T-cell (primary cell): ENCODE results near the gene MPZL2. TPM values are rescaled to one million over a fixed set of nuclear protein-coding genes. Genes with fewer than 3 reads are reported as not detected.
A peak's percentile ranks its signal among the peaks of the same experiment; 100 is the strongest.

Source experiments
- ATAC-seq, 4 experiments: fragments of 200-7000 bp in 3 of 4; fragments of 150-1000 bp in 1 of 4; cut with Tn5 transposase; replicated peaks in 1 of 4; 1 replicate in 3 of 4; 2 replicates in 1 of 4; pipeline ENCODE4 v1.10.0; 2021; ENCODE audit warnings: moderate library complexity in 3 of 4, mild to moderate bottlenecking in 2 of 4, moderate number of reproducible peaks in 1 of 4
- CTCF ChIA-PET, 2 donors: fragments of 300-600 bp; sonication (Branson Sonifier 250); formaldehyde crosslinking; loops; one replicate each; lab custom pipeline; 2022; ENCODE audit warnings: antibody characterized with exemption in 2 of 2; lab: Charles Lee
- POLR2A ChIA-PET, 2 donors: fragments of 300-600 bp; sonication (Branson Sonifier 250); formaldehyde crosslinking; loops; one replicate each; lab custom pipeline; 2022; ENCODE audit warnings: antibody characterized with exemption in 2 of 2; lab: Charles Lee
- DNase-seq, 35 experiments: peaks; one replicate each; pipeline versions ENCODE4 v3.0.0 to v3.0.0-alpha.2; 2013 to 2023
- H3K27ac ChIP-seq: one replicate; pipeline ENCODE4 v1.5.1; 2013; ENCODE audit warnings: low read length
- H3K27me3 ChIP-seq, 2 experiments: replicated peaks in 1 of 2; 1 replicate in 1 of 2; 2 replicates in 1 of 2; pipeline versions ENCODE4 v1.6.1 to v1.7.0; 2013; ENCODE audit warnings: low read length in 1 of 2, mixed read lengths in 1 of 2; ENCODE audit not compliant: control insufficient read depth in 2 of 2, insufficient read depth in 2 of 2; ENCODE audit errors: extremely low read depth in 1 of 2
- H3K36me3 ChIP-seq, 2 donors: 1 replicate in 1 of 2; 2 replicates in 1 of 2; pipeline versions ENCODE4 v1.6.1 to v1.7.0; 2013; ENCODE audit warnings: low read length in 1 of 2; ENCODE audit not compliant: control insufficient read depth in 2 of 2, insufficient read depth in 1 of 2; ENCODE audit errors: extremely low read depth in 1 of 2
- H3K4me1 ChIP-seq, 2 experiments: 1 replicate in 1 of 2; 2 replicates in 1 of 2; pipeline versions ENCODE4 v1.6.1 to v1.7.0; 2013; ENCODE audit warnings: low read length in 2 of 2, mixed read lengths in 1 of 2; ENCODE audit not compliant: insufficient read depth in 2 of 2, control insufficient read depth in 1 of 2; ENCODE audit errors: extremely low read depth in 1 of 2
- H3K4me3 ChIP-seq, 2 donors: 1 replicate in 1 of 2; 2 replicates in 1 of 2; pipeline versions ENCODE4 v1.5.1 to v1.7.0; 2013; ENCODE audit warnings: mild to moderate bottlenecking in 2 of 2, low read length in 1 of 2, moderate library complexity in 1 of 2; ENCODE audit not compliant: control insufficient read depth in 1 of 2; ENCODE audit errors: extremely low read depth in 1 of 2
- H3K9me3 ChIP-seq: 2 replicates; pipeline ENCODE4 v1.7.0; 2013
- H3K27ac Mint-ChIP-seq, 2 donors: one replicate each; pipeline ENCODE4 v1.8.0; 2020 to 2021; ENCODE audit warnings: mild to moderate bottlenecking in 2 of 2, mixed read lengths in 2 of 2
- H3K27me3 Mint-ChIP-seq, 2 donors: one replicate each; pipeline ENCODE4 v1.8.0; 2021 to 2022; ENCODE audit warnings: mixed read lengths in 2 of 2
- H3K36me3 Mint-ChIP-seq: one replicate; pipeline ENCODE4 v1.8.0; 2021; ENCODE audit warnings: mixed read lengths
- H3K4me1 Mint-ChIP-seq, 3 donors: one replicate each; pipeline ENCODE4 v1.8.0; 2020 to 2022; ENCODE audit warnings: mixed read lengths in 3 of 3, mild to moderate bottlenecking in 1 of 3
- H3K4me3 Mint-ChIP-seq, 3 donors: one replicate each; pipeline ENCODE4 v1.8.0; 2020 to 2022; ENCODE audit warnings: mild to moderate bottlenecking in 3 of 3, mixed read lengths in 3 of 3, moderate library complexity in 3 of 3
- H3K9me3 Mint-ChIP-seq, 3 donors: one replicate each; pipeline ENCODE4 v1.8.0; 2020 to 2022; ENCODE audit warnings: mixed read lengths in 3 of 3
- WGBS: methylation state at CpG from one replicate; pipeline ENCODE4 v1.1.5; 2013; ENCODE audit warnings: missing lambda C conversion rate; ENCODE audit not compliant: insufficient coverage; 5-methylcytosine and 5-hydroxymethylcytosine counted together
- total RNA-seq, 35 experiments: library from RNA in 6 of 35; stranded (reverse) in 6 of 35; fragments of 120-200 nt in 1 of 35; gene quantifications; one replicate each; pipeline versions ENCODE4 v1.2.1 to v1.2.4 and lab custom pipeline; 2013 to 2026

MPZL2 gene
- total RNA-seq, 5 donors from 2014 or later (not counting 1 experiment from before 2014, with no cell fraction given) = 0.85 to 5.6 (median 2.0) TPM

- Mint-ChIP-seq H3K4me1 (peaks cover 46 to 66% (median 63%) of the 10 kb centered on the region in 3 donors), H3K9me3 (no peaks in the 10 kb centered on the region), H3K36me3 (peaks cover 56% of the 10 kb centered on the region), H3K27me3 (no peaks in the 10 kb centered on the region), H3K27ac (peak overlapping the region; percentile 28 to 71), H3K4me3 (no peak overlapping the region)
- no peaks in the 10 kb centered on the region for H3K9me3 ChIP-seq
- H3K27ac ChIP-seq = no peak overlapping the region
- ChIA-PET CTCF (interaction anchor here (1.0 to 1.9 kb wide), 2 partner anchors 10 to 11 kb away, joined by 3 to 10 read pairs; no protein-coding TSS in a partner anchor), POLR2A (interaction anchor here in 1 of 2 donors (0.6 kb wide), 1 partner anchor 79 kb away, joined by 3 read pairs; no protein-coding TSS in a partner anchor)
- H3K27me3 ChIP-seq = no peaks in the 10 kb centered on the region
- ATAC-seq (no peak), DNase-seq (no peak)
- peaks cover 0 to 61% of the 10 kb centered on the region in 2 donors for H3K36me3 ChIP-seq
- no peak overlapping the region for H3K4me3 ChIP-seq
- no CpG with 5 or more reads among the region's 3 CpGs for WGBS
- H3K4me1 ChIP-seq = peaks cover 37% of the 10 kb centered on the region in 2 experiments
These were observed 55.1 kb downstream of the MPZL2 start for GRCh38 chr11:118209033-118209432.

- ATAC-seq (no peak), DNase-seq (no peak)
- peak overlapping the region; percentile 66 for H3K27ac ChIP-seq
- no peak overlapping the region for H3K4me3 ChIP-seq
- no peaks in the 10 kb centered on the region for H3K27me3 ChIP-seq
- no CpG with 5 or more reads among the region's 2 CpGs for WGBS
- ChIA-PET CTCF (interaction anchor here in 1 of 2 donors (0.7 to 1.7 kb wide), 2 partner anchors 8 to 140 kb away, joined by 3 read pairs; no protein-coding TSS in a partner anchor), POLR2A (no interaction called here)
- peaks cover 37 to 43% of the 10 kb centered on the region in 2 experiments for H3K4me1 ChIP-seq
- Mint-ChIP-seq H3K9me3 (no peaks in the 10 kb centered on the region), H3K4me1 (peaks cover 26 to 47% (median 44%) of the 10 kb centered on the region in 3 donors), H3K36me3 (peaks cover 41% of the 10 kb centered on the region), H3K4me3 (peak overlapping the region in 1 of 3 donors; percentile 43), H3K27ac (peak overlapping the region in 1 of 2 donors; percentile 97), H3K27me3 (no peaks in the 10 kb centered on the region)
- H3K36me3 ChIP-seq = peaks cover 0 to 63% of the 10 kb centered on the region in 2 donors
- no peaks in the 10 kb centered on the region for H3K9me3 ChIP-seq
These were observed 57.0 kb downstream of the MPZL2 start for GRCh38 chr11:118207079-118207478.

- ATAC-seq (peak in 3 of 4 experiments; percentile 32 to 39 (median 38)), DNase-seq (peak in 1 of 35 experiments; percentile 24)
- Histone ChIP-seq H3K9me3 (no peaks in the 10 kb centered on the region), H3K36me3 (peaks cover 0 to 57% of the 10 kb centered on the region in 2 donors), H3K4me1 (peaks cover 42 to 48% of the 10 kb centered on the region in 2 experiments), H3K27ac (peak overlapping the region; percentile 66), H3K27me3 (no peaks in the 10 kb centered on the region), H3K4me3 (no peak overlapping the region)
- 13% methylated on average over 1 of the region's 1 CpG for WGBS
- peak overlapping the region; percentile 37 to 53 (median 43) for H3K4me3 Mint-ChIP-seq
- peak overlapping the region in 1 of 2 donors; percentile 97 for H3K27ac Mint-ChIP-seq
- CTCF ChIA-PET = interaction anchor here in 1 of 2 donors (0.7 to 1.7 kb wide), 2 partner anchors 8 to 141 kb away, joined by 3 read pairs; no protein-coding TSS in a partner anchor
- H3K27me3 Mint-ChIP-seq = no peaks in the 10 kb centered on the region
- peaks cover 35% of the 10 kb centered on the region for H3K36me3 Mint-ChIP-seq
- no peaks in the 10 kb centered on the region for H3K9me3 Mint-ChIP-seq
- POLR2A ChIA-PET = no interaction called here
- peaks cover 20 to 41% (median 38%) of the 10 kb centered on the region in 3 donors for H3K4me1 Mint-ChIP-seq
These were observed 57.6 kb downstream of the MPZL2 start for GRCh38 chr11:118206391-118207031.

GRCh38 chr11:118205606-118206378 lies 58.3 kb downstream of the MPZL2 start:
- H3K4me3 ChIP-seq = no peak overlapping the region
- ATAC-seq = no peak
- no peak for DNase-seq
- H3K4me3 Mint-ChIP-seq = peak overlapping the region; percentile 37 to 53 (median 43)
- peaks cover 0 to 54% of the 10 kb centered on the region in 2 donors for H3K36me3 ChIP-seq
- peaks cover 49 to 54% of the 10 kb centered on the region in 2 experiments for H3K4me1 ChIP-seq
- H3K27ac Mint-ChIP-seq = peak overlapping the region in 1 of 2 donors; percentile 97
- H3K9me3 Mint-ChIP-seq = no peaks in the 10 kb centered on the region
- POLR2A ChIA-PET = no interaction called here
- WGBS = 91% methylated on average over 7 of the region's 9 CpGs
- peak overlapping the region; percentile 66 for H3K27ac ChIP-seq
- no peaks in the 10 kb centered on the region for H3K27me3 ChIP-seq
- CTCF ChIA-PET = interaction anchor here in 1 of 2 donors (1.7 kb wide), 1 partner anchor 7 kb away, joined by 3 read pairs; no protein-coding TSS in a partner anchor
- no peaks in the 10 kb centered on the region for H3K27me3 Mint-ChIP-seq
- no peaks in the 10 kb centered on the region for H3K9me3 ChIP-seq
- peaks cover 17 to 41% (median 37%) of the 10 kb centered on the region in 3 donors for H3K4me1 Mint-ChIP-seq
- peaks cover 28% of the 10 kb centered on the region for H3K36me3 Mint-ChIP-seq

Other genes starting within 250 kb of the MPZL2 start
- gene TMPRSS4, start 187.2 kb downstream of the MPZL2 start, total RNA-seq = under 1 TPM in 2 of 5 donors, not detected in 3; 0.51 to 0.66 TPM
- 1 to 10 TPM in 1 of 5 donors, under 1 TPM in 4; 0.28 to 1.0 (median 0.36) TPM for gene SMIM35, start 177.3 kb downstream of the MPZL2 start, total RNA-seq
- gene SCN4B, start 111.5 kb downstream of the MPZL2 start, total RNA-seq = under 1 TPM in 2 of 5 donors, not detected in 3; 0.09 to 0.20 TPM
- under 1 TPM in 1 of 5 donors, not detected in 4; 0.06 TPM for gene SCN2B, start 87.7 kb downstream of the MPZL2 start, total RNA-seq
- 100 to 1,000 TPM in 2 of 5 donors, 10 to 100 TPM in 3; 60.8 to 165 (median 95.8) TPM for gene JAML, start 39.3 kb downstream of the MPZL2 start, total RNA-seq
- 10 to 100 TPM in 4 of 5 donors, 1 to 10 TPM in 1; 9.8 to 25.2 (median 16.5) TPM for gene MPZL3, start 11.9 kb downstream of the MPZL2 start, total RNA-seq
- 100 to 1,000 TPM; 555 to 659 (median 596) TPM for gene CD3E, start 40.4 kb upstream of the MPZL2 start, total RNA-seq
- 100 to 1,000 TPM; 290 to 409 (median 361) TPM for gene CD3D, start 78.4 kb upstream of the MPZL2 start, total RNA-seq
- gene CD3G, start 80.0 kb upstream of the MPZL2 start, total RNA-seq = 100 to 1,000 TPM; 170 to 215 (median 189) TPM
- 10 to 100 TPM; 40.7 to 44.9 (median 41.8) TPM for gene UBE4A, start 95.3 kb upstream of the MPZL2 start, total RNA-seq
- gene ATP5MG, start 137.3 kb upstream of the MPZL2 start, total RNA-seq = 100 to 1,000 TPM; 140 to 188 (median 172) TPM
- 100 to 1,000 TPM; 130 to 183 (median 153) TPM for gene KMT2A, start 172.2 kb upstream of the MPZL2 start, total RNA-seq